ENCODE data around the gene NT5C2.

- TF ChIP-seq, protein P1, sequence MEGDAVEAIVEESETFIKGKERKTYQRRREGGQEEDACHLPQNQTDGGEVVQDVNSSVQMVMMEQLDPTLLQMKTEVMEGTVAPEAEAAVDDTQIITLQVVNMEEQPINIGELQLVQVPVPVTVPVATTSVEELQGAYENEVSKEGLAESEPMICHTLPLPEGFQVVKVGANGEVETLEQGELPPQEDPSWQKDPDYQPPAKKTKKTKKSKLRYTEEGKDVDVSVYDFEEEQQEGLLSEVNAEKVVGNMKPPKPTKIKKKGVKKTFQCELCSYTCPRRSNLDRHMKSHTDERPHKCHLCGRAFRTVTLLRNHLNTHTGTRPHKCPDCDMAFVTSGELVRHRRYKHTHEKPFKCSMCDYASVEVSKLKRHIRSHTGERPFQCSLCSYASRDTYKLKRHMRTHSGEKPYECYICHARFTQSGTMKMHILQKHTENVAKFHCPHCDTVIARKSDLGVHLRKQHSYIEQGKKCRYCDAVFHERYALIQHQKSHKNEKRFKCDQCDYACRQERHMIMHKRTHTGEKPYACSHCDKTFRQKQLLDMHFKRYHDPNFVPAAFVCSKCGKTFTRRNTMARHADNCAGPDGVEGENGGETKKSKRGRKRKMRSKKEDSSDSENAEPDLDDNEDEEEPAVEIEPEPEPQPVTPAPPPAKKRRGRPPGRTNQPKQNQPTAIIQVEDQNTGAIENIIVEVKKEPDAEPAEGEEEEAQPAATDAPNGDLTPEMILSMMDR (IDR thresholded peaks at IDR 0.05), result no peak
- TF ChIP-seq POLR2A (IDR thresholded peaks at IDR 0.05), result no peak
Measured at GRCh38 chr10:103153302-103154197, 39.5 kb downstream of the NT5C2 start.
